ENCODE measurements around the gene ERVK3-1. TPM values are rescaled to one million over a fixed set of nuclear protein-coding genes. Genes with fewer than 3 reads are reported as not detected.
"Not testable (repeated sequence)": the region's sequence is repeated elsewhere in the genome, so short reads cannot be mapped to it uniquely, and the experiment has no call there.

ERVK3-1 gene
- total RNA-seq, 1 experiment from 2014 or later, result 48.0 TPM

- in situ Hi-C loops (cut with HindIII; ENCODE audit: low pct_unique_long_range_greater_than_20kb, low sequenced_read_pairs), result no loop called here
- no peak for DNase-seq (ENCODE audit: low read depth, low spot score)
These were observed 27.5 kb downstream of the ERVK3-1 start for GRCh38 chr19:58332697-58333096.

DNA sequence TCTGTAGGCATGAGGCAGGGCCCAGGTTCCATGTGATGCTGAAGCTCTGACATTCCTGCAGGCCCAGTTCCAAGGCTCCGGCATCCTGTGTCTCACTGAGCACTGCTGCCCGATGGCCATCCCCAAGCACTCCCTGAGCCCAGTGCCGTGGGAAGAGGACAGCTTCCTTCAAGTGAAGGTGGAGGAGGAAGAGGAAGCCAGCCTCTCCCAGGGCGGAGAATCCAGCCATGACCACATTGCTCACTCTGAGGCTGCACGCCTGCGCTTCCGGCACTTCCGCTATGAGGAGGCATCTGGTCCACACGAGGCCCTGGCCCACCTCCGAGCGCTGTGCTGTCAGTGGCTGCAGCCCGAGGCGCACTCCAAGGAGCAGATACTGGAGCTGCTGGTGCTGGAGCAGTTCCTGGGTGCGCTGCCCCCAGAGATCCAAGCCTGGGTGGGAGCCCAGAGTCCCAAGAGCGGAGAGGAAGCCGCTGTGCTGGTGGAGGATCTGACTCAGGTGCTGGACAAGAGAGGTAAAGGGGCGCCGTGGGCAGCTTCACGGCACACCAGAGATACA is 29.6 kb downstream of the ERVK3-1 start:
- in situ Hi-C loops (cut with HindIII; ENCODE audit: low pct_unique_long_range_greater_than_20kb, low sequenced_read_pairs), result no loop called here

DNA sequence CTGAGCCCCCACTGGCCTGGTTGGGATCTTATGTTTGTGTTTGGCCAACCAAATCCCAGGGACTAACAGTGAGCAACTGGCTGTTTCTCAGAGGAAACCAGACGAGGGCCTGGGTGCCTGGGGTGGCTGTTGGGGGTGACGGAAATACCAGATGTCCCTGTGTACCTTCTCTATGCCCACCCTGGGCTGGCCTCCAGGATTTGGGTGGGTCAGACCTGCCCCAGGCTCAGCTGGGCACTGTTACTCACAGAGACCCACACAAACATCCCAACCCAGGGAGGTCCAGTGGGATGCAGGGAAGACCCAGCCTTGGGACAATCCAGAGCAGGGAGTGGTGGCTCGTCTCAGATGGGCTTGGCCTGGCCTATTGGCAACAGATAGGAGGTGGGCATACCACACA is 30.5 kb downstream of the ERVK3-1 start:
- in situ Hi-C loops (cut with HindIII; ENCODE audit: low pct_unique_long_range_greater_than_20kb, low sequenced_read_pairs), result no loop called here
- no peak for DNase-seq (ENCODE audit: low read depth, low spot score)

More for the DNA sequence above, 29.6 kb downstream of the ERVK3-1 start:
- no peak for DNase-seq (ENCODE audit: low read depth, low spot score)

DNA sequence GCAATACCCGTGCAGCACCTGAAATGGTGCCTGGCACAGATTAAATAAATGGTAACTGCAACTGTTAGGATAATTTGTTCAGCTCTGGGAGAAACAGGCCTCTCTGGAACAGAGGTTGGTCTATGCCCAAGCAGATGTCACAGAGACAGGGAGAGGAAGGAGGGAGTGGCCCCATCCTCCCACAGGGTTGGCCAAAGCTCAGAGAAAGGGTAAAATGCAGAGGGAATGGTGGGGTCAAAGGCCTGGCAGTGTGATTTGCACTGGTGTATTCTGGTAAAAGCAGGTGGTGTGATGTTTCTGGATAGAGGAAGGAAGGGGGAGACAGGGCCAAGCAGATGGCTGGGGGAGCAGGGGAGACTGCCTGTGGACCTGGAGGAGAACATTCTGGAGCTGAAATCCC is 31.0 kb downstream of the ERVK3-1 start:
- in situ Hi-C loops (cut with HindIII; ENCODE audit: low pct_unique_long_range_greater_than_20kb, low sequenced_read_pairs), result no loop called here
- no peak for DNase-seq (ENCODE audit: low read depth, low spot score)

- in situ Hi-C loops (cut with HindIII; ENCODE audit: low pct_unique_long_range_greater_than_20kb, low sequenced_read_pairs), result no loop called here
- no peak for DNase-seq (ENCODE audit: low read depth, low spot score)
These were observed 31.6 kb downstream of the ERVK3-1 start for GRCh38 chr19:58336820-58337219.

DNA sequence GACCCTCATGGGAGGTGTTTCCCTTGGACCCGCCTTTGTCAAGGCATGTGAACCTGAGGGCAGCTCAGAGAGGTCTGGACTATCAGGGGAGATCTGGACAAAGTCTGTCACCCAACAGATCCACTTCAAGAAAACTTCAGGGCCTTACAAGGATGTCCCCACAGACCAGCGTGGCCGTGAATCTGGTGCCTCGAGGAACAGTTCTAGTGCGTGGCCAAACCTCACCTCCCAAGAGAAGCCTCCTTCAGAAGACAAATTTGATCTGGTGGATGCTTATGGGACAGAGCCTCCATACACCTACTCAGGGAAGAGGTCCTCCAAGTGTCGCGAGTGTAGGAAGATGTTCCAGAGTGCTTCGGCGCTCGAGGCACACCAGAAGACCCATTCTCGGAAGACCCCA is 33.2 kb downstream of the ERVK3-1 start:
- DNase-seq (ENCODE audit: low read depth, low spot score), result no peak
- in situ Hi-C loops (cut with HindIII; ENCODE audit: low pct_unique_long_range_greater_than_20kb, low sequenced_read_pairs), result no loop called here

DNA sequence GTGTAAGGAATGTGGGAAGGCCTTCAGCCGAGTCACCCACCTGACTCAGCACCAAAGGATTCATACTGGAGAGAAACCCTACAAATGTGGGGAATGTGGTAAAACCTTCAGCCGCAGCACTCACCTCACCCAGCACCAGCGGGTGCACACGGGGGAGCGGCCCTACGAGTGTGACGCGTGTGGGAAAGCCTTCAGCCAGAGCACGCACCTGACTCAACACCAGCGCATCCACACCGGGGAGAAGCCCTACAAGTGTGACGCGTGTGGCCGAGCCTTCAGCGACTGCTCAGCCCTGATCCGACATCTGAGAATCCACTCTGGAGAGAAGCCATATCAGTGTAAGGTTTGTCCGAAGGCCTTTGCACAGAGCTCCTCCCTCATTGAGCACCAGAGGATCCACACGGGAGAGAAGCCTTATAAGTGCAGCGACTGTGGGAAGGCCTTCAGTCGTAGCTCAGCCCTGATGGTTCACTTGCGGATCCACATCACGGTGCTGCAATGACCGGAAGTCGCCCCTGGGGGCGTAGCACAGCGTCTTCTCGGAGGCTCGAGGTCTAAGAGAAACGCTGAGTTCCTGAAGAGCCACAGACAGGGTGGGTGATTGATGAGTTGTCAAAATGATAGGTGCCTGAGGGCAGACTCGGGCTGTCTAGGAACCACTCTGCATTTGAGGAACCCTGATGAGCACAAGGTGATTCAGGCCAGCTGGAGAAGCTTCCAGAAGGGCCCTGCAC is 33.8 kb downstream of the ERVK3-1 start:
- in situ Hi-C loops (cut with HindIII; ENCODE audit: low pct_unique_long_range_greater_than_20kb, low sequenced_read_pairs), result no loop called here

GRCh38 chr19:58345558-58345957 is 40.4 kb downstream of the ERVK3-1 start:
- DNase-seq (ENCODE audit: low read depth, low spot score), result no peak
- in situ Hi-C loops (cut with HindIII; ENCODE audit: low pct_unique_long_range_greater_than_20kb, low sequenced_read_pairs), result no loop called here

More for the DNA sequence above, 33.8 kb downstream of the ERVK3-1 start:
- no peak for DNase-seq (ENCODE audit: low read depth, low spot score)

- peak; percentile 59 for DNase-seq (ENCODE audit: low read depth, low spot score)
- in situ Hi-C loops (cut with HindIII; ENCODE audit: low pct_unique_long_range_greater_than_20kb, low sequenced_read_pairs), result no loop called here
These were observed 42.1 kb downstream of the ERVK3-1 start for GRCh38 chr19:58346961-58347929.

GRCh38 chr19:58348080-58348479 is 42.9 kb downstream of the ERVK3-1 start:
- DNase-seq (ENCODE audit: low read depth, low spot score); in situ Hi-C loops (cut with HindIII; ENCODE audit: low pct_unique_long_range_greater_than_20kb, low sequenced_read_pairs): not testable (repeated sequence)

- in situ Hi-C loops (cut with HindIII; ENCODE audit: low pct_unique_long_range_greater_than_20kb, low sequenced_read_pairs), result no loop called here
- no peak for DNase-seq (ENCODE audit: low read depth, low spot score)
These were observed 44.4 kb downstream of the ERVK3-1 start for GRCh38 chr19:58349590-58349989.

GRCh38 chr19:58350001-58350861 is 45.1 kb downstream of the ERVK3-1 start:
- DNase-seq (ENCODE audit: low read depth, low spot score), result no peak

DNA sequence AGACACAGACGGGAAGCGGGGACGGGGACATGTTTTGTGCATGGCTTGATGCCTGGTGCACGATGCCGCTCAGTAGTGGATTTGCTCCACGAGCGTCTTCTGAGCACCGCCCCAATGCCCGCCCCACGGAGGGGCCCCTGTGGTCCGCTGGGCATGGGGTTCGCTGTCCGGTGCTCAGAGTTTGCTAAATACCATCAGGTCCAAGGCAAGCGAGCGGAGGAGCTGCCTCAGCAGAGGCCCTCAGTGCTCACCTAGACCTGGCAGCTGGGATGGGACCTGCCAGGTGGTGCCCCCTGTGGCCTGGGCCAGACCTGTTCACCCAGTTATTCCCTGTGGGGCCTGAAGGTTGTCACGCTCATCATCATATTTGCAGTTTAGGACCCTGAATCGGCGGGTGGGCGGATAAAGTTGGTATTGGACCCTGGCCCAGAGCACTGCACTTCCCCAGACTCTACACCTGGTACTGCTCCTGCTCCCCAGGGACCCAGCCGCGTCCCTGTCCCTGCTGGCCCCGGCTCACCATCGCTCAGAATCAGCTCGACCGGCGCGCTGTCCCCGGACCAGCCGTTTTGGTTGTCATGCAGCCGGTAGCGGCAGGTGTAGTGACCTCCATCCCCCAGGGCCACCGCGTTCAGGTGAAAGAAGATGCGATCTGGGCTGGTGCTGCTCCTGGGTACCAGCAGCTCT is 45.8 kb downstream of the ERVK3-1 start:
- DNase-seq (ENCODE audit: low read depth, low spot score), result no peak
- in situ Hi-C loops (cut with HindIII; ENCODE audit: low pct_unique_long_range_greater_than_20kb, low sequenced_read_pairs), result no loop called here

More at GRCh38 chr19:58350001-58350861, 45.1 kb downstream of the ERVK3-1 start:
- in situ Hi-C loops (cut with HindIII; ENCODE audit: low pct_unique_long_range_greater_than_20kb, low sequenced_read_pairs), result no loop called here

GRCh38 chr19:58351558-58351878 is 46.3 kb downstream of the ERVK3-1 start:
- in situ Hi-C loops (cut with HindIII; ENCODE audit: low pct_unique_long_range_greater_than_20kb, low sequenced_read_pairs), result no loop called here
- no peak for DNase-seq (ENCODE audit: low read depth, low spot score)

DNA sequence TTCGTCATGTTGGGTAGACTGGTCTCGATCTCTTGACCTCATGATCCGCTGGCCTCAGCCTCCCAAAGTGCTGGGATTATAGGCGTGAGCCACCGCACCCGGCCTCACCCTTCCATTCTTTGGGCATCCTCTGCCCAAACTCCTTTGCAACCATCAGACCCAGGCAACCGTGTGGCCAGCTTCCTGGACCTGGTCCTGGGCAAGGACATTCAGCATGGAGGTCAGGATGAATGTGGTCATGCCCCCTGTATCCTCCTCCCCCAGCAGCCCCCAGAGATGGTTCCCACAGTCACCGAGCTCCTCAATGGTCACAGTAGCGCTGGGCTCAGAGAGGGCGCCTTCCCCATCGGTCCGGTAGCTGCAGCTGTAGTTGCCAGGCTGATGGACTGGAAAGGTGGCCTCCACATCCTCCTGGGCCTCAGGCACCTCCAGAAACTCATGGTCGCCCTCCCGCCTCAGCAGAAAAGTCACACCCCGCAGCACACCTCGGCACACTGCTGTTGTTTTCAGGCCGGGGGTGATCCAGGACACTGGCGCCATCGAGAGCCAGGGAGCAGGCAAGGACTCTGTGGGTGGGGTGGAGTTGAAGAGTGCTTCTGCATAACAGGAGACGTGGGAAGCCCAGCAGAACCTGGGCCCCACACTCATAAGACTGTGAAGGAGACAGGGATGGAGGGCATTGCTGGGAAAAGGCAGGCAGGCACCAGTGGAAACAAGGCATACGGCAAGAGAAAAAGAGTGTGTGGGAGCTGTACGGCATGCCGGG is 47.0 kb downstream of the ERVK3-1 start:
- in situ Hi-C loops (cut with HindIII; ENCODE audit: low pct_unique_long_range_greater_than_20kb, low sequenced_read_pairs), result no loop called here

More for the DNA sequence above, 47.0 kb downstream of the ERVK3-1 start:
- no peak for DNase-seq (ENCODE audit: low read depth, low spot score)

Data from SK-MEL-5 (cell line).